Panc1 (cell line): ENCODE data around the gene UPF2. TPM values are rescaled to one million over a fixed set of nuclear protein-coding genes. Genes with fewer than 3 reads are reported as not detected.

Experiments
- ATAC-seq: fragments of 200-7000 bp; cut with Tn5 transposase; 2 replicates; pipeline ENCODE4 v1.9.1; 2020; ENCODE audit warnings: mild to moderate bottlenecking, moderate library complexity
- BruUV-seq: library from RNA; stranded (reverse); fragments of 400-500 nt; replicated peaks from 2 replicates; lab custom pipeline; 2021; lab: Mats Ljungman, UMichigan
- CTCF ChIA-PET: fragments of 300-600 bp; sonication (Branson Sonifier 250); formaldehyde crosslinking; loops from one replicate; lab custom pipeline; 2022; ENCODE audit warnings: antibody characterized with exemption; lab: Charles Lee
- POLR2A ChIA-PET: fragments of 300-600 bp; sonication (Branson Sonifier 250); formaldehyde crosslinking; loops from one replicate; lab custom pipeline; 2022; ENCODE audit warnings: antibody characterized with exemption; lab: Charles Lee
- DNase-seq: peaks from one replicate; pipeline ENCODE4 v3.0.0-alpha.2; 2010; ENCODE audit warnings: low read depth, low spot score
- H3K27ac ChIP-seq: 2 replicates; pipeline ENCODE4 v1.5.1; 2011; ENCODE audit warnings: mild to moderate bottlenecking, low read length, inconsistent platforms
- H3K27me3 ChIP-seq: fragments of 200-500 bp; sonication (Bioruptor generic); 2 replicates; pipeline ENCODE4 v1.6.0; 2014; ENCODE audit warnings: low read length, inconsistent platforms; ENCODE audit not compliant: control insufficient read depth, insufficient read depth
- H3K36me3 ChIP-seq: fragments of 200-500 bp; sonication (Bioruptor generic); 2 replicates; pipeline ENCODE4 v1.5.1; 2014; ENCODE audit warnings: inconsistent platforms, mild to moderate bottlenecking, low read length, moderate library complexity; ENCODE audit not compliant: control insufficient read depth, insufficient read depth
- H3K4me1 ChIP-seq: 2 replicates; pipeline ENCODE4 v1.5.1; 2011; ENCODE audit warnings: inconsistent platforms, mild to moderate bottlenecking, low read length, moderate library complexity; ENCODE audit not compliant: control insufficient read depth, insufficient read depth
- H3K4me3 ChIP-seq, 2 experiments: 2 replicates each; pipeline ENCODE4 v1.5.1; 2011 to 2012; ENCODE audit warnings: low read depth in 2 of 2, low read length in 2 of 2, mild to moderate bottlenecking in 2 of 2, inconsistent platforms in 1 of 2, moderate library complexity in 1 of 2
- H3K9me3 ChIP-seq: fragments of 200-500 bp; sonication (Bioruptor generic); 2 replicates; pipeline ENCODE4 v1.5.1; 2014; ENCODE audit warnings: low read depth, mild to moderate bottlenecking, inconsistent platforms, low read length, moderate library complexity; ENCODE audit not compliant: control insufficient read depth, insufficient read depth
- CTCF ChIP-seq: fragments of 450-650 bp; IDR thresholded peaks from 2 replicates; pipeline ENCODE4 v1.5.1; 2017; ENCODE audit warnings: mild to moderate bottlenecking
- POLR2AphosphoS5 ChIP-seq: IDR thresholded peaks from 2 replicates; pipeline ENCODE4 v1.6.1; 2012; ENCODE audit warnings: mild to moderate bottlenecking, low read depth, low read length, moderate library complexity
- REST ChIP-seq, 2 experiments: IDR thresholded peaks; 2 replicates each; pipeline ENCODE4 v1.6.1; 2011 to 2012; ENCODE audit warnings: low read depth in 2 of 2, control low read depth in 1 of 2, low read length in 1 of 2, mild to moderate bottlenecking in 1 of 2, moderate library complexity in 1 of 2; ENCODE audit not compliant: insufficient read depth in 1 of 2
- SIN3A ChIP-seq: IDR thresholded peaks from 2 replicates; pipeline ENCODE4 v1.6.1; 2012; ENCODE audit warnings: low read depth, mild to moderate bottlenecking, low read length, moderate library complexity, borderline replicate concordance; ENCODE audit not compliant: insufficient read depth
- TCF7L2 ChIP-seq: IDR thresholded peaks from 2 replicates; pipeline ENCODE4 v1.6.1; 2011; ENCODE audit warnings: mild to moderate bottlenecking, low read depth, low read length, inconsistent platforms
- in situ Hi-C: cut with HindIII; loops from 2 replicates; pipeline ENCODE4 v1.10.0; 2016; ENCODE audit warnings: low sequenced_read_pairs, low pct_unique_long_range_greater_than_20kb
- intact Hi-C: fragments of 100-400 bp; cut with micrococcal nuclease; formaldehyde crosslinking; loops from one replicate; pipeline ENCODE4 v1.10.0; 2022; ENCODE audit not compliant: unreplicated experiment
- total RNA-seq: library from RNA; stranded (reverse); gene quantifications from one replicate; pipeline ENCODE4 v1.2.1, GENCODE V29; 2021; ENCODE audit not compliant: unreplicated experiment

Gene UPF2
- total RNA-seq, 1 experiment from 2014 or later, result 19.1 TPM

GRCh38 chr10:12051241-12051640 lies 8.6 kb upstream of the UPF2 start:
- POLR2A ChIA-PET, result no interaction called here
- Histone ChIP-seq H3K4me3 (no peak overlapping the region), H3K9me3 (no peaks in the 10 kb centered on the region), H3K27ac (no peak overlapping the region), H3K27me3 (no peaks in the 10 kb centered on the region), H3K4me1 (peaks cover 3% of the 10 kb centered on the region; the same call in 1 of the 2 replicates), H3K36me3 (no peaks in the 10 kb centered on the region)
- in situ Hi-C loops, result no loop called here
- intact Hi-C loops, result no loop called here
- no TSS peak for BruUV-seq
- TF ChIP-seq SIN3A (no peak), REST (IDR thresholded peaks at IDR 0.05; ENCODE audit: insufficient read depth in 1 of 2, low read depth in 2 of 2, low read length in 1 of 2) (no peak), POLR2AphosphoS5 (no peak), TCF7L2 (no peak), CTCF (no peak)
- no peak for DNase-seq
- CTCF ChIA-PET, result no interaction called here
- no peak for ATAC-seq

DNA sequence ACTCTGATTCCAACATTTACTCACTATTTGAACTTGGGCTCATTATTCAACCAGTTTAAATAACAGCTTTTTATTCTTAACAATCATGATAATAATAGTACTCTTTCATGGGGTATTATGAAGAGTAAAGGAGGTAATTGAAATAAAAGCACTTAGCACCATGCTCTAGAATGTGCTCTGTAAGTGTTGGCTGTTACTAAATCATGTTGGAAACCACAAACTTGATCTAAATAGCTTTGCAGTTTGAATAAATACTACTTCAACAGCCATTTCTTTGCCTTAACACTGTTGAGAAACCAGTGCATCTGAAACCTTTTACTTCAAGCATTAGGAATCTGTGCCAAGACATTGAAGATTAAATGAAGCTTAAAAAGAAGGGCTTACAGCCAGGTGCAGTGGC lies 7.9 kb upstream of the UPF2 start:
- H3K36me3 ChIP-seq, result no peaks in the 10 kb centered on the region
- BruUV-seq, result no TSS peak
- in situ Hi-C loops, result no loop called here
- CTCF ChIA-PET, result no interaction called here
- TF ChIP-seq REST (IDR thresholded peaks at IDR 0.05; ENCODE audit: insufficient read depth in 1 of 2, low read depth in 2 of 2, low read length in 1 of 2), result no peak
- TF ChIP-seq TCF7L2, result no peak
- TF ChIP-seq SIN3A, result no peak
- no peak for TF ChIP-seq POLR2AphosphoS5
- TF ChIP-seq CTCF, result no peak
- H3K27me3 ChIP-seq, result no peaks in the 10 kb centered on the region
- H3K9me3 ChIP-seq, result no peaks in the 10 kb centered on the region
- no peak overlapping the region for H3K4me3 ChIP-seq
- POLR2A ChIA-PET, result no interaction called here
- intact Hi-C loops, result no loop called here
- peaks cover 3% of the 10 kb centered on the region; the same call in 1 of the 2 replicates for H3K4me1 ChIP-seq
- ATAC-seq (no peak), DNase-seq (no peak)
- no peak overlapping the region for H3K27ac ChIP-seq
